ENCODE measurements around the gene ANXA11.

DNA sequence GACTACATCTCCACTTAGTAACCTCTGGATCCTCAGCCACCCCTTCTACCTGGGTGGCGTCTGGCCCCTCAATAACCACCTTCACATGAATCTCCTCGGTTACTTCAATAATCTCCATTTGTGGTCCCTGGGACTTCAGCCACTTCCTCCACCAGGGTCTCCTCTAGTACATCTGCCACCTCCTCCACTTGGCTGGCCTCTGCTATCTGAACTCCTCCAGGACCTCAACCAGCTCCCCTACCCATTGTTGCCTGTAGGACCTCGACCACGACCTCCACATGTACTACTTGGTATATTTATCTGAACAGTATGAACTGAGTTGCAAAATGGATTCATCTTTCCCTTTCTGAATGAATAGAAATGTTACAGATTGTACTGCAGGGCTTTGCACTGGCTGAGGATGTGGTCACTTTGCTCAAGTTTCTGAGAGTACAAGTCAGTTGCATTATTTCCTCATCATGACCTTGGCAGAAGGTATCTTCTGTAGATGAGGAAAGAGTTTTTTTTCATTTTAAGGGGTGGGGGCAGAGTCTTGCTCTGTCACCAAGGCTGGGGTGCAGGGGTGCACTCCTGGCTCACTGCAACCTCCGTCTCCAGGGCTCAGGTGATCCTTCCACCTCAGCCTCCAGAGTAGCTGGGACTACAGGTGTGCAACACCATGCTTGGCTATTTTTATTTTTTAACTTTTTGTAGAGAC, 48.1 kb upstream of the ANXA11 start:
- no peak for TF ChIP-seq POLR2A (IDR thresholded peaks at IDR 0.05)
- TF ChIP-seq, protein P1, sequence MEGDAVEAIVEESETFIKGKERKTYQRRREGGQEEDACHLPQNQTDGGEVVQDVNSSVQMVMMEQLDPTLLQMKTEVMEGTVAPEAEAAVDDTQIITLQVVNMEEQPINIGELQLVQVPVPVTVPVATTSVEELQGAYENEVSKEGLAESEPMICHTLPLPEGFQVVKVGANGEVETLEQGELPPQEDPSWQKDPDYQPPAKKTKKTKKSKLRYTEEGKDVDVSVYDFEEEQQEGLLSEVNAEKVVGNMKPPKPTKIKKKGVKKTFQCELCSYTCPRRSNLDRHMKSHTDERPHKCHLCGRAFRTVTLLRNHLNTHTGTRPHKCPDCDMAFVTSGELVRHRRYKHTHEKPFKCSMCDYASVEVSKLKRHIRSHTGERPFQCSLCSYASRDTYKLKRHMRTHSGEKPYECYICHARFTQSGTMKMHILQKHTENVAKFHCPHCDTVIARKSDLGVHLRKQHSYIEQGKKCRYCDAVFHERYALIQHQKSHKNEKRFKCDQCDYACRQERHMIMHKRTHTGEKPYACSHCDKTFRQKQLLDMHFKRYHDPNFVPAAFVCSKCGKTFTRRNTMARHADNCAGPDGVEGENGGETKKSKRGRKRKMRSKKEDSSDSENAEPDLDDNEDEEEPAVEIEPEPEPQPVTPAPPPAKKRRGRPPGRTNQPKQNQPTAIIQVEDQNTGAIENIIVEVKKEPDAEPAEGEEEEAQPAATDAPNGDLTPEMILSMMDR (IDR thresholded peaks at IDR 0.05), result no peak
- TF ChIP-seq POLR2AphosphoS5 (IDR thresholded peaks at IDR 0.05), result no peak
